Measurements from ENCODE around the gene PLSCR4. TPM values are rescaled to one million over a fixed set of nuclear protein-coding genes. Genes with fewer than 3 reads are reported as not detected.

The PLSCR4 gene
- total and polyA plus RNA-seq, 8 donors = 39.7 to 71.1 (median 58.1) TPM

DNA sequence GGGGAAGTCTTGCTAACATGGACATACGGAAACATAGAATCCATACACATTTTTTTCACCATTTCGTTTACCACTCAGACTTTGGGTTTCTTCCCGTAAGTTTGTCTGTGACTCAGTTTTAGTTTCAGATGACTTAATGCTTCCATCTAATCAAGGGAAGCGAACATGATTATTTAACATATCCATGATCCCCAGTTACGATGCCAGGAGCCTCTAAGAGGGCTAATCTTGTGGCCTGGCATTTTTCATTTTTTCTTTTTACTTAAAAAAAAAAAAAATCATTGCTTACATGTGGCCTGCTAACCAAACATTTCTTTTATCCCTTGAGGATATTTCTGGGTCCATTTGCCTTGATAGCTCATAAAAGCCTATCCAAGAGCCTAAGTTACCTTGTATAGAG is 69.7 kb downstream of the PLSCR4 start:
- TF ChIP-seq, protein P1, sequence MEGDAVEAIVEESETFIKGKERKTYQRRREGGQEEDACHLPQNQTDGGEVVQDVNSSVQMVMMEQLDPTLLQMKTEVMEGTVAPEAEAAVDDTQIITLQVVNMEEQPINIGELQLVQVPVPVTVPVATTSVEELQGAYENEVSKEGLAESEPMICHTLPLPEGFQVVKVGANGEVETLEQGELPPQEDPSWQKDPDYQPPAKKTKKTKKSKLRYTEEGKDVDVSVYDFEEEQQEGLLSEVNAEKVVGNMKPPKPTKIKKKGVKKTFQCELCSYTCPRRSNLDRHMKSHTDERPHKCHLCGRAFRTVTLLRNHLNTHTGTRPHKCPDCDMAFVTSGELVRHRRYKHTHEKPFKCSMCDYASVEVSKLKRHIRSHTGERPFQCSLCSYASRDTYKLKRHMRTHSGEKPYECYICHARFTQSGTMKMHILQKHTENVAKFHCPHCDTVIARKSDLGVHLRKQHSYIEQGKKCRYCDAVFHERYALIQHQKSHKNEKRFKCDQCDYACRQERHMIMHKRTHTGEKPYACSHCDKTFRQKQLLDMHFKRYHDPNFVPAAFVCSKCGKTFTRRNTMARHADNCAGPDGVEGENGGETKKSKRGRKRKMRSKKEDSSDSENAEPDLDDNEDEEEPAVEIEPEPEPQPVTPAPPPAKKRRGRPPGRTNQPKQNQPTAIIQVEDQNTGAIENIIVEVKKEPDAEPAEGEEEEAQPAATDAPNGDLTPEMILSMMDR (IDR thresholded peaks at IDR 0.05) = no peak
- Histone ChIP-seq H3K4me3 (no peak overlapping the region), H3K9me3 (no peaks in the 10 kb centered on the region), H3K27ac (no peak overlapping the region), H3K36me3 (no peaks in the 10 kb centered on the region), H3K27me3 (no peaks in the 10 kb centered on the region), H3K4me1 (peaks cover 0 to 3% of the 10 kb centered on the region in 2 donors)
- ATAC-seq = no peak
- DNase-seq = no peak
- intact Hi-C loops (cut with DNase I) = no loop called here

DNA sequence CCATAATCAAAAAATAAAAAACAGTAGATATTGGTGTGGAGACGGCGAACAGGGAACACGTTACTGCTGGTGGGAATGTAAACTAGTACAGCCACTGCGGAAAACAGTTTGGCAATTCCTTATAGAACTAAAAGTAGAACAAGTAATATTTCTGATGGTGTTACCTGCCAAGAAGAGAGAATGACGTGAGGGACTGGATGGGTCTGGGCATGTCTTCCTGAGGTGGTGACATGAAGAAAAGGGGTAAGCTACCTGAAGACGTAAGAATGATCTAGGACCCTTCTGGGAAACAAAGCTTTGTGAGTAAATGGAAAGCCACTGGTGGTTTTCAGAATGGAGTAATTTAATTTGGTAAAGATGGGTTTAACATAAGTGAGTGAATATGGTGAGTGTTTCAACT is 70.5 kb downstream of the PLSCR4 start:
- Histone ChIP-seq H3K36me3 (no peaks in the 10 kb centered on the region), H3K27ac (no peak overlapping the region), H3K4me3 (no peak overlapping the region), H3K9me3 (no peaks in the 10 kb centered on the region), H3K4me1 (peaks cover 0 to 3% of the 10 kb centered on the region in 2 donors), H3K27me3 (no peaks in the 10 kb centered on the region)
- intact Hi-C loops (cut with DNase I) = no loop called here
- DNase-seq (no peak), ATAC-seq (no peak)
- TF ChIP-seq, protein P1 (IDR thresholded peaks at IDR 0.05) = no peak

GRCh38 chr3:146178006-146178689 is 72.8 kb downstream of the PLSCR4 start:
- intact Hi-C loops (cut with DNase I) = loop anchor here in 1 of 2 donors (10.0 kb wide), 1 partner anchor 113 kb away; no protein-coding TSS in a partner anchor
- DNase-seq (no peak), ATAC-seq (no peak)
- no peaks in the 10 kb centered on the region for H3K9me3 ChIP-seq
- H3K27me3 ChIP-seq = no peaks in the 10 kb centered on the region
- H3K4me1 ChIP-seq = no peaks in the 10 kb centered on the region
- H3K36me3 ChIP-seq = no peaks in the 10 kb centered on the region
- no peak overlapping the region for H3K27ac ChIP-seq
- TF ChIP-seq, protein P1 (IDR thresholded peaks at IDR 0.05) = no peak
- H3K4me3 ChIP-seq = no peak overlapping the region

- ATAC-seq (no peak), DNase-seq (no peak)
- H3K9me3 ChIP-seq = no peaks in the 10 kb centered on the region
- H3K27ac ChIP-seq = no peak overlapping the region
- no peaks in the 10 kb centered on the region for H3K4me1 ChIP-seq
- TF ChIP-seq, protein P1 (IDR thresholded peaks at IDR 0.05) = no peak
- no peaks in the 10 kb centered on the region for H3K36me3 ChIP-seq
- H3K27me3 ChIP-seq = no peaks in the 10 kb centered on the region
- intact Hi-C loops (cut with DNase I) = loop anchor here in 1 of 2 donors (10.0 kb wide), 1 partner anchor 113 kb away; no protein-coding TSS in a partner anchor
- no peak overlapping the region for H3K4me3 ChIP-seq
Measured at GRCh38 chr3:146177519-146177918, 73.4 kb downstream of the PLSCR4 start.

GRCh38 chr3:146177072-146177471 is 73.8 kb downstream of the PLSCR4 start:
- ATAC-seq = no peak
- no peak overlapping the region for H3K27ac ChIP-seq
- DNase-seq = no peak
- no peaks in the 10 kb centered on the region for H3K27me3 ChIP-seq
- no peaks in the 10 kb centered on the region for H3K9me3 ChIP-seq
- H3K4me1 ChIP-seq = no peaks in the 10 kb centered on the region
- no peak overlapping the region for H3K4me3 ChIP-seq
- intact Hi-C loops (cut with DNase I) = loop anchor here in 1 of 2 donors (10.0 kb wide), 1 partner anchor 112 kb away; no protein-coding TSS in a partner anchor
- TF ChIP-seq, protein P1 (IDR thresholded peaks at IDR 0.05) = no peak
- no peaks in the 10 kb centered on the region for H3K36me3 ChIP-seq

Data from left lung (tissue), 10 donors.